GM18511 (cell line): ENCODE data around the gene DUSP8.
"Not testable (repeated sequence)": the region's sequence is repeated elsewhere in the genome, so short reads cannot be mapped to it uniquely, and the experiment has no call there.

ENCODE experiments used
- ATAC-seq: cut with Tn5 transposase; IDR thresholded peaks from one replicate; pipeline ENCODE4 v1.9.1; 2021; ENCODE audit warnings: mild to moderate bottlenecking, moderate library complexity; ENCODE audit not compliant: unreplicated experiment

Gene DUSP8

GRCh38 chr11:1572197-1573076 lies at the start of gene DUSP8:
TSS of gene DUSP8 (minus strand) at chr11:1572271. CDS start at chr11:1565826, 6,445 bp downstream.
- peak; percentile 62 for ATAC-seq

GRCh38 chr11:1619449-1619848 lies 47.4 kb upstream of the DUSP8 start:
- ATAC-seq, result no peak

- ATAC-seq, result no peak
Measured at GRCh38 chr11:1618231-1618630, 46.2 kb upstream of the DUSP8 start.

- no peak for ATAC-seq
Measured at GRCh38 chr11:1608363-1608762, 36.3 kb upstream of the DUSP8 start, which contains the start of gene KRTAP5-3. TSS of gene KRTAP5-3 (minus strand) at chr11:1608463. CDS start at chr11:1608385, 78 bp downstream.

GRCh38 chr11:1607901-1608300 lies 35.8 kb upstream of the DUSP8 start:
- not testable (repeated sequence) for ATAC-seq

- not testable (repeated sequence) for ATAC-seq
Measured at GRCh38 chr11:1607156-1607845, 35.2 kb upstream of the DUSP8 start.

GRCh38 chr11:1605923-1606322 lies 33.9 kb upstream of the DUSP8 start:
- peak; percentile 96 for ATAC-seq

GRCh38 chr11:1604711-1605110 lies 32.6 kb upstream of the DUSP8 start:
- no peak for ATAC-seq

GRCh38 chr11:1604181-1604580 lies 32.1 kb upstream of the DUSP8 start:
- ATAC-seq, result no peak

- ATAC-seq, result no peak
Measured at GRCh38 chr11:1603629-1604028, 31.6 kb upstream of the DUSP8 start.

GRCh38 chr11:1601663-1602062 lies 29.6 kb upstream of the DUSP8 start:
- not testable (repeated sequence) for ATAC-seq

- ATAC-seq, result no peak
Measured at GRCh38 chr11:1600626-1601025, 28.6 kb upstream of the DUSP8 start.

GRCh38 chr11:1598816-1599215 lies 26.7 kb upstream of the DUSP8 start:
- ATAC-seq, result no peak

GRCh38 chr11:1598406-1598805 lies 26.3 kb upstream of the DUSP8 start:
- not testable (repeated sequence) for ATAC-seq

GRCh38 chr11:1597994-1598380 lies 25.9 kb upstream of the DUSP8 start, which contains the start of gene KRTAP5-2:
TSS of gene KRTAP5-2 (minus strand) at chr11:1598294. CDS start at chr11:1598250, 44 bp downstream.
- no peak for ATAC-seq

- ATAC-seq, result no peak
Measured at GRCh38 chr11:1597331-1597993, 25.4 kb upstream of the DUSP8 start.

- not testable (repeated sequence) for ATAC-seq
Measured at GRCh38 chr11:1596576-1597121, 24.6 kb upstream of the DUSP8 start.

GRCh38 chr11:1595994-1596575 lies 24.0 kb upstream of the DUSP8 start:
- not testable (repeated sequence) for ATAC-seq

- ATAC-seq, result no peak
Measured at GRCh38 chr11:1592628-1593027, 20.6 kb upstream of the DUSP8 start.

GRCh38 chr11:1589996-1590395 lies 17.9 kb upstream of the DUSP8 start:
- ATAC-seq, result no peak
